HG03460 (cell line): ENCODE measurements around the gene BTBD9.

Experiments
- ATAC-seq: cut with Tn5 transposase; IDR thresholded peaks from one replicate; pipeline ENCODE4 v1.9.1; 2021; ENCODE audit not compliant: unreplicated experiment

Gene BTBD9

GRCh38 chr6:38599966-38600550 lies 39.7 kb downstream of the BTBD9 start:
- no peak for ATAC-seq

DNA sequence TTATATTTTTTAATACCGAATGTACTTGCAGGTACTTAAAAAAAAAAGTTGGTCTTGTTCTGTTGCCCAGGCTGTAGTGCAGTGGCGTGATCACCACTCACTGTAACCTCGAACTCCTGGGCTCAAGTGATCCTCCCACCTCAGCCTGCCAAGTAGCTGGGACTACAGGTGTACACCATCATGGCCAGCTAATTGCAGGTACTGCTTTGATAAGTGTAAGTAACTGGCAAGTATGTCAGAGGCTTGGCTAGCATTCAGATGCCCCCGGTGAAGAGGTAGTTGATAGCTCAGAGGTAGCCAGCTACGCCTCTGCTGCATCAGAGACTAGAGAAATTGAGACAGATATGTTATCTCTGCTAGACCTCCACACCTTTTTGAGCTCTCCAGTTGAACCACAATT lies 40.5 kb downstream of the BTBD9 start:
- ATAC-seq, result no peak

DNA sequence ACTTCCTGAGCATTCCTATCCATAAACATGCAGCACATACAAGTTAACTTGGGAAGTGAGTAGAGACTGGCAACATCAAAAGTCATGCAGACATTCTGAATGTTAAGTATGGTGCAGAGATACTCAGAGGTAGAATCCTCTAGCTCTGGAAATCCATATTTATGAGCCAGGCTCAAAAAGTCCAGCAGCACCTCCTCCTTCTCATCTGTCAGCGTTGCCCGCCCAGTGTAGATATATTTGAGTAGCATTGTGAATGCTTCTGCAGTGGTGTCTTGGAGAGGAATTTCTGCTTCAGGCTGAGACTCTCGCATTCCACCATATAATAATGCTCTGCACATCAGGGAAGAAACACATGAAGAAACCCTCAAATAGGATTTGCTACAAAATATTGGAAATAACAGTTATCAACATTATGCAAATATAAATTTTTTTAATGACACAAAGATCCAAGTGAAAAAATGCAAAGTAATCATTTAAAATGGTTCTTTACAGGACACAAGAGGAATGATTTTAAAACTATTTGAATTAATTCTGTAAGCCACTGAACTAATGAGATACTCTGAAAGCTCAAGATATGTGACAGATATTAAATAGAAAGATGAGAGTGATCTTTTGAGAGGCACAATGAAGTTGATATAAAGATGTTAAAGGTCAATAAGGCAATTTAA lies 45.6 kb downstream of the BTBD9 start:
- no peak for ATAC-seq

GRCh38 chr6:38593409-38593808 lies 46.3 kb downstream of the BTBD9 start:
- ATAC-seq, result no peak

GRCh38 chr6:38591439-38591838 lies 48.3 kb downstream of the BTBD9 start:
- ATAC-seq, result no peak

GRCh38 chr6:38589367-38589720 lies 50.4 kb downstream of the BTBD9 start:
- ATAC-seq, result no peak

- no peak for ATAC-seq
These were observed 50.9 kb downstream of the BTBD9 start for GRCh38 chr6:38588631-38589366.

- ATAC-seq, result no peak
These were observed 51.9 kb downstream of the BTBD9 start for GRCh38 chr6:38587766-38588362.

DNA sequence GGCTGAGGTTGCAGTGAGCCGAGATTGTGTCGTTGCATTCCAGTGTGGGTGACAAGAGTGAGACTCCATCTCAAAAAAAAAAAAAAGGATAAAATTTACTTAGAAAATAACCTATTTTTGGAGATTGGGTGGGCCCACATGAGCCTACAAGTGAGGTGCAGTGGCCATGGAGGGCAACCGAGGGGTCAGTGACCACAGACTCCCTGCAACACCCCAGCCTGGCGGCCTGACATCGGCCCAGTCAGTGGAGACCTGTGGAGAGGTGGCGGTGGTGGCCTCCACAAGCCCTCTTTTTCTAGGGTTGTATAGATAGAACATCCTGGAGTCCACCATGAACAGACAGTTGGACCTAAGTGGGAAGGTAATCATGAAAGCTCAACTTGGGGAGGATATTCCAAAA lies 52.7 kb downstream of the BTBD9 start:
- ATAC-seq, result no peak

GRCh38 chr6:38584731-38585130 lies 55.0 kb downstream of the BTBD9 start:
- no peak for ATAC-seq

GRCh38 chr6:38583523-38583922 lies 56.2 kb downstream of the BTBD9 start:
- ATAC-seq, result no peak

- no peak for ATAC-seq
These were observed 59.7 kb downstream of the BTBD9 start for GRCh38 chr6:38580030-38580429.

DNA sequence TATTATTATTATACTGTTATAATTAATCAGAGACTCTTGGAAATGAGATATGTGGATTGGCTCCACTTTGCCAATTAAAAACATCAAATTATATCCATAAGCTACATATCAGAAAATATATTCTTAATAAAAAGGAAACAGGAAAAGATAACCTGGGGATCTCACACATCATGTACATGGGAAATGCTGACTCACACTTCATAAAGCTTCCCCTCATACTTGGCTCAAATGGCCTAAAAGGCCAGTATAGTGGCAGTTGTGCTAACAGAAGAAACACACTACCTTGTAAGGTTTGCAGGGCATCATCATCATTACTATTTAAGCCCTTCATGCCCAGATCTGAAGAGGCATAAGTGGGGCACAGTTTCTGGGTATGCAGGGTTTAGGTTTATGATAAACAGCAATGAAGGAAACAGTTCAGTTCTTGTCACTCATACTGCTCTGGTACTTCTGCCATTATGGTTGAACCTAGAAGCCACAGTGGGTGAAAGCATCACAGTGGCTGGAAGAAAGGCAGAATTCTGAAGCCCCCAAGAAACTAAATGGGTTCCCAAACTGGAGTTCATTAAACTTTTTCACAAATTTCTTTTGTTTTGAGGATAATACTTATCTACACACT lies 60.6 kb downstream of the BTBD9 start:
- no peak for ATAC-seq

- ATAC-seq, result no peak
These were observed 61.7 kb downstream of the BTBD9 start for GRCh38 chr6:38578075-38578474.

- no peak for ATAC-seq
These were observed 62.2 kb downstream of the BTBD9 start for GRCh38 chr6:38577492-38577891.

DNA sequence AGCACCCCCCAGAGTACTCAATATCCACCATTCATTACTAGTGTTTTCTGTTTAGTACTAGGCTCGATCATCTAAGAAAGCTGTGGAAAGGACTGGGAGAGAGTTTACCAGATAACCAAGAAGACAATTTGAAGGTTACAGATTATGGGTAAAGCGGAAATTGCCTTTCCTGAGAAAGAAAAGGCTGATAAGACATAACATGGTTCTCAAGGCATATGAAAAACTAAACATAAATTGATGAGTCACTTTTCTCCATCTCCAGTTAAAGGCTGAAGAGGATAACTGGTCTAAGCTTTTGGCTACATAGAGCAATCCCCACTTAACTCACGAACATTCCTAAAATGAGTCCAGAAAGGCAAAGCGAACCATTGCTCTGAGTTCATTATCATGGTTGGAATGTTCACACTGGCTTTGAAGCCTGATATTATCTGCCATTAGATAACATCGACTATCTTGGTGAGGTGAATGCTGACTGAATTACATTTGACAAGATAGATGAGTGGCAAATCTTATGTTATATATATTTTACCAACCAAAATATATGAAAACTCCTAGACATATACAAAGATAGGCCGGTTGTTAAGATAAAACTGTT lies 65.8 kb downstream of the BTBD9 start:
- no peak for ATAC-seq

DNA sequence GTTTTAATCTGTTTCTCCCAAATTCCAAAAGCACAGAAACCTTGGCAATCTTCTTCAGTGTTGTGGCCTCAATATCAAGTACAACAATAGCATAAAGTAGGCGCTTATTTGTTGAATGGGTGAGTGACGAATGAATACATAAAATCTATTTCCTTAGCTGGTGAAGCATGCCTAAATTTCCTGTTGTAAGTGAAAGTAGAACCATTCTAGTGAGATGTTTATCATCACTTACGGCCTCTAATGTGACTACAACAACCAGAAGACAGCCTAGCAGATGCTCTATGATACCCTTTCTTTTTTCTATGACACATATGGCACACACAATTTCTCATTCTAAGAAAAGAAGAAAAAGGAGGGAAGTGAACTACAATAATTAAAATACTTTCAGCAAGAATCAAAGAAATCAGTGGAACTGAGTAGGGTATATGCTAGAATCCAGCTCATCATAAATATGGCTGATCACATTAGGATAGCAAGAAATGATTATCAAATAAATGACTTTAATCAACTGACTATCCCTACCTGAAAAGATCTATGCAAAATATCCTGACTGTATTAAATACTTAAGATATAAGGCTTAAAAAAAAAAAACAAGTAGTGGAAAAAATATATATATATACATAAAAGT lies 67.4 kb downstream of the BTBD9 start:
- no peak for ATAC-seq

DNA sequence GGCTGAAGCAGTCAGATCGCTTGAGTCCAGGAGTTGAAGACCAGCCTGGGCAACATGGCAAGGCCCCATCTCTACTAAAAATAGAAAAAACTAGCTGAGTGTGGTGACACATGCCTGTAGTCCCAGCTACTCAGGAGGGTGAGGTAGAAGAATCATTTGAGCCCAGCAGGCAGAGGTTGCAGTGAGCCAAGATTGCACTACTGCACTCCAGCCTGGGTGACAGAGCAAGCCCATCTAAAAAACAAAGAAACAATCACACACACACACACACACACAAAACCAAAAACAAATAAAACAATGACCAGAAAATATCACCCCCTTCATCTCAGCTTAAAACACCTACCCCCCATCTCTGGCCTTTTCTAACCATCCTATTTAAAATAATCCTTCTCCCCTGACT lies 68.0 kb downstream of the BTBD9 start:
- no peak for ATAC-seq

DNA sequence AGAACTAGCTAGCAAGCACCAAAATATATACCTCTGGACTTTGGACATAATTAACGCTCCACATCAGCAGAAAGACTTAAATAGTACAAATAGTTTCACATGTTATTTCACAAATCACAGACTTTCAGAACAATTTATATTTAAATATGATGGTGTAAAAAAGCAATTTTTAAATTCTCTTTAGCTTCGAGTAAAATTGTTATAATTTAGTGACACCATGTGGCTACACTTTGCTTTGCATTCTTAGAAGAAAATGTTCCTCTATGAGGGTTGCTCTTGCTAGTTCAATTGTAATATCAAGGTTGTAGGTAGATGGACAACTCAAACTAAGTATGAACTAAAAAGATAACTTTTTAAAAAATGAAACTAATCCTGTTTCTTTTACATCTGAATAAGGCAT lies 69.0 kb downstream of the BTBD9 start:
- no peak for ATAC-seq

- no peak for ATAC-seq
These were observed 72.3 kb downstream of the BTBD9 start for GRCh38 chr6:38567436-38567835.
